ENCODE data around the gene DTNA.

DNA sequence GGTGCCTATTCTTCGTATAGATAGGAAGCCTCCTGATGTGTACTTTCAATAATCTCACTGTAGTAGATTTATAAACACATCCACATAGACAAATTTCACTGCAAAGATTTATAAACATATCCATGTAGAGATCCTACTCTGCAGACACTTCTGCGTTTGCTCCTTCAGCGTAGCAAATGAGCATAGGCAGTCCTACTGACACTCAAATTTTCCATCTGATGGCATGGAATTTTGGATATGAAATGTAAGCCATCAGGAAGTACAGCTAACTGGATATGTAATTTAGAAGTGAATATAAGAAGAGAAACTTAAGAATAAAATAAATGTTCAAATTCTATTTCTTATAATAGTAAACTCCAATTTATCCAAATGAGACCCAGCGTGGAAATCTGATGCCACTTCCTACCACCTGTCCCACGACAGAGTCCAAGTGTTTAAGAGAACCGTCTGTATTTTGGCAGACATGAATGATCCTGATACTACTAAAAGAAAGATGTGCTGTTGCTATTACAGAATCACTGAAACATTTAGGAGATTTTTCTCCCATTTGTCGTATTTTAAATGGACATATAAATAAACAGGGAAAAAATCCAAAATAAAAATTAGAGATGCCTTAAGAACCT, 86.0 kb downstream of the DTNA start:
- TF ChIP-seq RAD21 (IDR thresholded peaks at IDR 0.05; ENCODE audit: low read depth) = no peak
- no peak for TF ChIP-seq ZBTB33 (IDR thresholded peaks at IDR 0.05; ENCODE audit: extremely low read depth, insufficient replicate concordance, low read length)
- no peak for TF ChIP-seq YY1 (IDR thresholded peaks at IDR 0.05; ENCODE audit: extremely low read depth, insufficient replicate concordance, low read depth, low read length)
- no peak for TF ChIP-seq CEBPB (IDR thresholded peaks at IDR 0.05; ENCODE audit: low read depth)

All from HCT116 (cell line).